PC-9 (cell line): Measurements from ENCODE around the gene CTNND2. TPM values are rescaled to one million over a fixed set of nuclear protein-coding genes. Genes with fewer than 3 reads are reported as not detected.

ENCODE experiments used
- BruUV-seq: library from RNA; stranded (reverse); fragments of 400-500 nt; replicated peaks from 2 replicates; lab custom pipeline; 2021; lab: Mats Ljungman, UMichigan
- CTCF ChIA-PET: fragments of 300-600 bp; sonication (Branson Sonifier 250); formaldehyde crosslinking; loops from one replicate; lab custom pipeline; 2022; ENCODE audit warnings: antibody characterized with exemption; lab: Charles Lee
- POLR2A ChIA-PET: fragments of 300-600 bp; sonication (Branson Sonifier 250); formaldehyde crosslinking; loops from one replicate; lab custom pipeline; 2022; ENCODE audit warnings: antibody characterized with exemption; ENCODE audit not compliant: unreplicated experiment; lab: Charles Lee
- DNase-seq, 2 experiments: peaks; one replicate each; pipeline versions ENCODE4 v3.0.0 to v3.0.0-alpha.2; 2015 to 2022; ENCODE audit warnings: mixed read lengths in 1 of 2
- H2AFZ ChIP-seq: fragments of 200-600 bp; sonication (generic); 2 replicates; pipeline ENCODE4 v1.8.1; 2017; ENCODE audit warnings: antibody characterized with exemption
- H3F3A ChIP-seq: fragments of 200-600 bp; sonication (generic); 2 replicates; pipeline ENCODE4 v1.8.1; 2017; ENCODE audit warnings: antibody characterized with exemption, mild to moderate bottlenecking, low read depth; ENCODE audit not compliant: insufficient read depth
- H3K27ac ChIP-seq: fragments of 200-600 bp; sonication (generic); 2 replicates; pipeline ENCODE4 v1.6.1; 2016; ENCODE audit warnings: mixed run types
- H3K27me3 ChIP-seq: fragments of 200-600 bp; sonication (generic); 2 replicates; pipeline ENCODE4 v1.6.1; 2016; ENCODE audit warnings: low read depth, mixed run types; ENCODE audit not compliant: insufficient read depth
- H3K36me3 ChIP-seq: fragments of 200-600 bp; sonication (generic); 2 replicates; pipeline ENCODE4 v1.6.1; 2016; ENCODE audit warnings: low read depth, mixed run types
- H3K4me1 ChIP-seq: fragments of 200-600 bp; sonication (generic); replicated peaks from 2 replicates; pipeline ENCODE4 v1.6.1; 2016; ENCODE audit warnings: mixed run types; ENCODE audit not compliant: insufficient read depth
- H3K4me2 ChIP-seq: fragments of 200-600 bp; sonication (generic); 2 replicates; pipeline ENCODE4 v1.6.1; 2017; ENCODE audit warnings: mixed run types
- H3K4me3 ChIP-seq: fragments of 200-600 bp; sonication (generic); 2 replicates; pipeline ENCODE4 v1.6.1; 2016; ENCODE audit warnings: mixed run types
- H3K79me2 ChIP-seq: fragments of 200-600 bp; sonication (generic); 2 replicates; pipeline ENCODE4 v1.6.1; 2017; ENCODE audit warnings: low read depth, mixed run types
- H3K9me2 ChIP-seq: fragments of 200-600 bp; sonication (generic); 2 replicates; pipeline ENCODE4 v1.8.1; 2017; ENCODE audit warnings: mild to moderate bottlenecking; ENCODE audit not compliant: insufficient read depth
- H3K9me3 ChIP-seq: fragments of 200-600 bp; sonication (generic); 2 replicates; pipeline ENCODE4 v1.8.1; 2016; ENCODE audit warnings: low read depth; ENCODE audit not compliant: insufficient read depth
- H4K20me1 ChIP-seq: fragments of 200-600 bp; sonication (generic); 2 replicates; pipeline ENCODE4 v1.8.1; 2017; ENCODE audit not compliant: insufficient read depth
- CTCF ChIP-seq: fragments of 200-600 bp; sonication (generic); conservative IDR thresholded peaks from 2 replicates; pipeline ENCODE4 v1.6.1; 2017; ENCODE audit warnings: mixed run types, antibody characterized with exemption, mild to moderate bottlenecking, moderate library complexity
- EZH2 ChIP-seq: fragments of 200-600 bp; sonication (generic); IDR thresholded peaks from 2 replicates; pipeline ENCODE4 v1.8.0; 2017; ENCODE audit warnings: antibody characterized with exemption, low read depth
- intact Hi-C: fragments of 100-400 bp; cut with micrococcal nuclease; formaldehyde crosslinking; loops from one replicate; pipeline ENCODE4 v1.10.0; 2022; ENCODE audit not compliant: unreplicated experiment
- total RNA-seq: library from RNA; stranded (reverse); gene quantifications from 2 replicates; pipeline ENCODE4 v1.2.3, GENCODE V29; 2021

CTNND2 gene
- total RNA-seq, 1 experiment from 2014 or later: not detected

GRCh38 chr5:10985721-10986110 is 918.5 kb downstream of the CTNND2 start:
- no peak for DNase-seq

GRCh38 chr5:10985091-10985720 is 919.0 kb downstream of the CTNND2 start:
- Histone ChIP-seq H3K79me2 (no peaks in the 10 kb centered on the region), H3K9me2 (no peaks in the 10 kb centered on the region), H3F3A (no peaks in the 10 kb centered on the region), H3K27ac (no peak overlapping the region), H2AFZ (no peak overlapping the region), H3K4me3 (no peak overlapping the region), H3K36me3 (no peaks in the 10 kb centered on the region), H3K4me1 (no peaks in the 10 kb centered on the region), H4K20me1 (no peaks in the 10 kb centered on the region), H3K4me2 (no peak overlapping the region), H3K27me3 (peaks cover 34% of the 10 kb centered on the region), H3K9me3 (no peaks in the 10 kb centered on the region)
- ChIA-PET CTCF (interaction anchor here (0.5 kb wide), 1 partner anchor 343 kb away, joined by 4 read pairs; no protein-coding TSS in a partner anchor), POLR2A (no interaction called here)
- intact Hi-C loops: loop anchor here (5.0 kb wide), 1 partner anchor 283 kb away; no protein-coding TSS in a partner anchor
- no peak for DNase-seq
- no TSS peak for BruUV-seq
- TF ChIP-seq EZH2 (no peak), CTCF (no peak)

More at GRCh38 chr5:10985721-10986110, 918.5 kb downstream of the CTNND2 start:
- H3K36me3 ChIP-seq: no peaks in the 10 kb centered on the region
- H4K20me1 ChIP-seq: no peaks in the 10 kb centered on the region
- H3F3A ChIP-seq: no peaks in the 10 kb centered on the region
- H3K4me3 ChIP-seq: no peak overlapping the region
- no peaks in the 10 kb centered on the region for H3K9me3 ChIP-seq
- H3K9me2 ChIP-seq: no peaks in the 10 kb centered on the region
- H3K27ac ChIP-seq: no peak overlapping the region
- no peak overlapping the region for H2AFZ ChIP-seq
- no peak for TF ChIP-seq CTCF
- TF ChIP-seq EZH2: no peak
- peaks cover 37% of the 10 kb centered on the region for H3K27me3 ChIP-seq
- POLR2A ChIA-PET: no interaction called here
- H3K79me2 ChIP-seq: no peaks in the 10 kb centered on the region
- no peak overlapping the region for H3K4me2 ChIP-seq
- H3K4me1 ChIP-seq: no peaks in the 10 kb centered on the region
- CTCF ChIA-PET: interaction anchor here (0.5 kb wide), 1 partner anchor 344 kb away, joined by 4 read pairs; no protein-coding TSS in a partner anchor
- no TSS peak for BruUV-seq
- intact Hi-C loops: loop anchor here (5.0 kb wide), 1 partner anchor 283 kb away; no protein-coding TSS in a partner anchor

- Histone ChIP-seq H3K4me1 (no peaks in the 10 kb centered on the region), H3K27me3 (peaks cover 31% of the 10 kb centered on the region), H2AFZ (no peak overlapping the region), H4K20me1 (no peaks in the 10 kb centered on the region), H3K79me2 (no peaks in the 10 kb centered on the region), H3K4me3 (no peak overlapping the region), H3K9me2 (no peaks in the 10 kb centered on the region), H3K9me3 (no peaks in the 10 kb centered on the region), H3K27ac (no peak overlapping the region), H3K36me3 (no peaks in the 10 kb centered on the region), H3F3A (no peaks in the 10 kb centered on the region), H3K4me2 (no peak overlapping the region)
- intact Hi-C loops: no loop called here
- ChIA-PET CTCF (no interaction called here), POLR2A (no interaction called here)
- TF ChIP-seq EZH2 (no peak), CTCF (no peak)
- DNase-seq: no peak
- no TSS peak for BruUV-seq
These were observed 920.1 kb downstream of the CTNND2 start for GRCh38 chr5:10984021-10984715.
